ENCODE results near the gene PTPRR.
"Not testable (repeated sequence)": the region's sequence is repeated elsewhere in the genome, so short reads cannot be mapped to it uniquely, and the experiment has no call there.

The PTPRR gene

GRCh38 chr12:70840656-70841350 lies 79.7 kb downstream of the PTPRR start:
- DNase-seq (ENCODE audit: low read depth): no peak

GRCh38 chr12:70839544-70839943 lies 81.0 kb downstream of the PTPRR start:
- no peak for DNase-seq (ENCODE audit: low read depth)

GRCh38 chr12:70838127-70838526 lies 82.4 kb downstream of the PTPRR start:
- no peak for DNase-seq (ENCODE audit: low read depth)

- DNase-seq (ENCODE audit: low read depth): no peak
Measured at GRCh38 chr12:70837026-70837425, 83.5 kb downstream of the PTPRR start.

- DNase-seq (ENCODE audit: low read depth): no peak
Measured at GRCh38 chr12:70835948-70836347, 84.6 kb downstream of the PTPRR start.

- DNase-seq (ENCODE audit: low read depth): no peak
Measured at GRCh38 chr12:70831543-70831942, 89.0 kb downstream of the PTPRR start.

- DNase-seq (ENCODE audit: low read depth): no peak
Measured at GRCh38 chr12:70830221-70831061, 90.1 kb downstream of the PTPRR start.

GRCh38 chr12:70829070-70829469 lies 91.5 kb downstream of the PTPRR start:
- no peak for DNase-seq (ENCODE audit: low read depth)

- no peak for DNase-seq (ENCODE audit: low read depth)
Measured at GRCh38 chr12:70828351-70828750, 92.2 kb downstream of the PTPRR start.

GRCh38 chr12:70826156-70826555 lies 94.4 kb downstream of the PTPRR start:
- DNase-seq (ENCODE audit: low read depth): no peak

GRCh38 chr12:70824511-70824910 lies 96.0 kb downstream of the PTPRR start:
- DNase-seq (ENCODE audit: low read depth): no peak

GRCh38 chr12:70823182-70823976 lies 97.2 kb downstream of the PTPRR start:
- no peak for DNase-seq (ENCODE audit: low read depth)

- no peak for DNase-seq (ENCODE audit: low read depth)
Measured at GRCh38 chr12:70822412-70822811, 98.1 kb downstream of the PTPRR start.

GRCh38 chr12:70815971-70816391 lies 104.6 kb downstream of the PTPRR start:
- no peak for DNase-seq (ENCODE audit: low read depth)

- DNase-seq (ENCODE audit: low read depth): no peak
Measured at GRCh38 chr12:70815056-70815455, 105.5 kb downstream of the PTPRR start.

- DNase-seq (ENCODE audit: low read depth): no peak
Measured at GRCh38 chr12:70813559-70813958, 107.0 kb downstream of the PTPRR start.

- DNase-seq (ENCODE audit: low read depth): no peak
Measured at GRCh38 chr12:70812136-70812535, 108.4 kb downstream of the PTPRR start.

GRCh38 chr12:70809887-70810286 lies 110.7 kb downstream of the PTPRR start:
- no peak for DNase-seq (ENCODE audit: low read depth)

GRCh38 chr12:70807993-70808392 lies 112.5 kb downstream of the PTPRR start:
- DNase-seq (ENCODE audit: low read depth): not testable (repeated sequence)

- DNase-seq (ENCODE audit: low read depth): no peak
Measured at GRCh38 chr12:70806827-70807226, 113.7 kb downstream of the PTPRR start.

- DNase-seq (ENCODE audit: low read depth): no peak
Measured at GRCh38 chr12:70806043-70806442, 114.5 kb downstream of the PTPRR start.

GRCh38 chr12:70798016-70798783 lies 122.3 kb downstream of the PTPRR start:
- no peak for DNase-seq (ENCODE audit: low read depth)

Measured in stimulated activated CD8-positive, alpha-beta memory T cell treated with anti-CD3 and anti-CD28 coated beads, Interleukin-15, amount 100 ng/mL, for 24 hours (primary cell).